SH-SY5Y (cell line): ENCODE results near the gene AK5.

Experiments used
- GATA2 ChIP-seq: IDR thresholded peaks from 2 replicates; pipeline ENCODE4 v1.6.1; 2011; ENCODE audit warnings: mild to moderate bottlenecking, low read depth, low read length
- GATA3 ChIP-seq: IDR thresholded peaks from 2 replicates; pipeline ENCODE4 v1.6.1; 2011; ENCODE audit warnings: low read depth, mild to moderate bottlenecking, low read length, moderate library complexity

DNA sequence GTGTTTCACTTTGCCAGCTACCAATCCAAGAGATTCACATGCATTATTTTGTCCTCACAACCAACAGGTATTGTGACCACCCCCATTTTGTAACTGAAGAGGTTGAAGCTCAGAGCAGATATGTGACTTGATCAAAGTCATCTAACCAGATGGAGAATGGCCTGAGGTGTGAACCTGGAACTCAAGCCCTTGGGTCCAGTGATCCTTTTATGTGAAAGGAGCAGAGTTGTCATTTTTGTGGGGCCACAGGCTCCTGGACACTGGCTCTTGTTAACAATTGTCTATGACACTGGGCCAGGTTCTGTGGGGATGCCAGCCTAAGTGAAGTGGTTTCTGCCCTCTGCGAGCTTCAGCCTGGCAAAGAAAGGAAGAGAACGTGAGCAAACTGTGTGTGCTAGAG lies 228.1 kb downstream of the AK5 start:
- no peak for TF ChIP-seq GATA2
- no peak for TF ChIP-seq GATA3
